Stimulated activated CD4-positive, alpha-beta T cell treated with anti-CD3 and anti-CD28 coated beads, Interleukin-15, amount 100 ng/mL, for 1 hour (primary cell): Measurements from ENCODE around the gene TNS3.
"Not testable (repeated sequence)": the region's sequence is repeated elsewhere in the genome, so short reads cannot be mapped to it uniquely, and the experiment has no call there.

Experiments
- DNase-seq, 2 donors: peaks; one replicate each; pipeline ENCODE4 v3.0.0-alpha.2; 2020; ENCODE audit warnings: low read depth in 1 of 2, low spot score in 1 of 2

The TNS3 gene

GRCh38 chr7:47581804-47582763 is at the start of gene TNS3:
Gene TNS3, minus strand, starts transcription at chr7:47582111. Its CDS starts 142,475 bp downstream, at chr7:47439636.
- no peak for DNase-seq

GRCh38 chr7:47631711-47632110 is 49.8 kb upstream of the TNS3 start:
- no peak for DNase-seq

- DNase-seq = no peak
Observed at GRCh38 chr7:47627580-47628283, 45.8 kb upstream of the TNS3 start.

DNA sequence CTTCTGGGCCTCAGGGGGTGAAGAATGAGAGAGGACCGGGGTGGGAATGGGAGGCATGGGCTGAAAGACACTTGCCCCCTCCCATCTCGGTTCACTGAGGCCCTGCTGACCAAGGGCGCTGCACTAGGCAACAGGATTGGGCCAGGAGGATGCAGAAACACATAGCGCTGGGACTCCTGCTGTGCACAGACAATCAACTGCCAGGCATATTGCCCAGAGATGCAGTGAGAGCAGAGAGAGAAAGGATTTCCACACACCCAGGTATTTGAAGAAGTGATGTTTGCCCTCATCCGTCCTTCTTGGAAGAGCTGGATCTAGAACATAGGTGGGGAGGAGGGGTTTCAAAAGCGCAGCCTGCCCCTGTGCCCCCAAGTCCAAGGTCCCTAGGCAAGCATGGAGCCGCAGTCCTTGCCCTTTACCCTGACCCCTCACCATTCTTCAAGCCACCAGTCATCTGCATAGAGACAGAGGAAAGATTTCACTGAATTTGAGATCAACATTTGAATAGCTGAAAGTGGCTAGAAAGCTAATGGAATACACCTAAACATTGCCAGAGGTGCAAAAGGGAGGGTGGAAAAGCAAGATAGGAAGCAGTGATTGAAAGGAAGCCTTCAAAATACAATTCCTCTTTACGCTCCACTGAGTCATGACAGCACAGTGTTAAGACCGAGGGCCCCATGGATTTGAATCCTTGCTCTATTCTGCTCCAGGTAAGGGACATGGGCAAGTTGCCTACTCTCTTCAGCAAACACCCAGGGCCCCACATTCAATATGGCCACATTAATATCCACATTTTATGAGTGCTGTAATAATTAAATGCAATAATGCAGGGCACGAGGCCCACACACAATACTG is 44.2 kb upstream of the TNS3 start:
- DNase-seq = no peak

GRCh38 chr7:47624689-47625088 is 42.8 kb upstream of the TNS3 start:
- DNase-seq = no peak

GRCh38 chr7:47622946-47623640 is 41.2 kb upstream of the TNS3 start:
- no peak for DNase-seq

- DNase-seq = no peak
Observed at GRCh38 chr7:47622586-47622945, 40.7 kb upstream of the TNS3 start.

- DNase-seq = no peak
Observed at GRCh38 chr7:47621979-47622561, 40.2 kb upstream of the TNS3 start.

GRCh38 chr7:47621347-47621746 is 39.4 kb upstream of the TNS3 start:
- no peak for DNase-seq

GRCh38 chr7:47619806-47620205 is 37.9 kb upstream of the TNS3 start:
- no peak for DNase-seq

- DNase-seq = no peak
Observed at GRCh38 chr7:47617131-47617530, 35.2 kb upstream of the TNS3 start.

DNA sequence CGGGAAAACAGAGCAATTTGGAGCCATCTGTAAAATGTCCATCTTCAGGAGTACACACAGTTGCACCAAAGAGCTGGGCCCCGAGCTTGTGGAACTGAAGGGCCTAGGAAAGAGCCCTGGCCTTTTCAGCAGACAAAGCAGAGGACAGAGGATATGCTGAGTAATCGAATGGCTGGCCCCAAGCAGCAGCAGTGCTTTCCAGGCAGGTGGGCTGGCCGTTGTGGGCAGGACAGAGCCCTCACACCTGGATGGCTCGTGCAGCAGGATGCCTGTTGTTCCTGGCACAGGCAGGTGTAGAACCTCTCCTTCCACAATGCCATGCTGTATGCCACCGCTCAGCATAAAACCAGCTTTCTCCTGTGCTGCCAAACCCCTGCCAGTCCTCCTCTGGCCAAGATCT is 32.5 kb upstream of the TNS3 start:
- no peak for DNase-seq

DNA sequence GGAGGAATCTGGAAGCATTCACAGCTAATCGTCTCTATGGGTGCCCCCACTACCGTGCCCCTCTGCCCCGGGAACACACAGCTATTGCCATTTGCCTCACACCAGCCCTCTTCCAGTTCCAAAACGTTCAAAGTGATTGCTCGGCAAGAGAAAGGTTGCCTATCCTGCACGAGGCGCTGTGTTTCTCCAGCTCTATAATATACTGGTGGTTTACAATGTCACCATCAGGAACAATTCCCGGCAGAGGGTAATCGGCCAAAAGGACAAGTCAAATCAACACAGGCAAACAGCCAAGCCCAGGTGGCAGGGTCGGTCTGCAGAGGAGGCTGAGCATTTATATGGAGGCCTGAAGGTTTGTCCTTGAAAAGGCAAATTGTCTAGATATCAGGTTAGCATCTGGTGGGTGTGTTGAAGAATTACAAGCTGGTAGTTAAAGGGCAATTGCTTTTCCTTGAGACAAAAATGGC is 29.2 kb upstream of the TNS3 start:
- no peak for DNase-seq

DNA sequence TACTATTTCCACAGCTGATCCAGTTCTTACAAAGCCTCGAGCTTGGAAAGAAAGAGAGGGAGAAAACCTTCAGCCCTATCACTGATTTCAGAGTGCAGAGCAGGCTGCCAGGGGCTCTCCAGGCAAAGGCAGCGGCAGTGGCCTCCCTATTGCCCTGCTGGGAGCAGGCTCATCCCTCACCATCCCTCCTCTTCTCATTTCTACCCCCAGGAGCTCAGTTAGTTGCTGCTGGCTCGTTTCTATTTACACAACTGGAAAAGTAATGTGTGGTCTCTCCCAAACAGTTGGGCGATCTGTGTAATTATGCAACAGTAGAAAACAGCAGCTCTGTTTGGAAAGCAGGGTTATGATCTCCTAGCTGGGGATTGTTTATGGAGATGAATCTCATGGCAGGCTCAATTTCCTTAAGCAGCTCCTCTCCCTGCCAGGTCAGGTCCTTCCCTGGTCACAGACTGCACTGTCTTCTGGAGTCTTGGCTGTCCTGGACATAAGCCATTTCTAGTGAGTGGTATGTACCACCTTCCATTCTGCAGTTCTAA is 28.7 kb upstream of the TNS3 start:
- no peak for DNase-seq

- no peak for DNase-seq
Observed at GRCh38 chr7:47609803-47610452, 28.0 kb upstream of the TNS3 start.

DNA sequence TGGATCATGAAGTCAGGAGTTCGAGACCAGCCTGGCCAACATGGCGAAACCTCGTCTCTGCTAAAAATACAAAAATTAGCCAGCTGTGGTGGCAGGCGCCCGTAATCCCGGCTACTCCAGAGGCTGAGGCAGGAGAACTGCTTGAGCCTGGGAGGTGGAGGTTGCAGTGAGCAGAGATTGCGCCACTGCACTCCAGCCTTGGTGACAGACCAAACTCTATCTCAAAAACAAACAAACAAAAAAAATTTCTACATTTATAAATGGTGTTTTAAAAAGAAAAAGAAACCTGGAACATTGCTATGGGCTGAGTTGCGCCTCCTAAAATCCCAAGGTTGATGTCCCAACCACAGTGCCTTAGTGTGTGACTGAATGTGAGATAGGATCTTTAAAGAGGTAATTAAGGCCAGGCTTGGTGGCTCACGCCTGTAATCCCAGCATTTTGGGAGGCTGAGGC is 24.7 kb upstream of the TNS3 start:
- DNase-seq = not testable (repeated sequence)

DNA sequence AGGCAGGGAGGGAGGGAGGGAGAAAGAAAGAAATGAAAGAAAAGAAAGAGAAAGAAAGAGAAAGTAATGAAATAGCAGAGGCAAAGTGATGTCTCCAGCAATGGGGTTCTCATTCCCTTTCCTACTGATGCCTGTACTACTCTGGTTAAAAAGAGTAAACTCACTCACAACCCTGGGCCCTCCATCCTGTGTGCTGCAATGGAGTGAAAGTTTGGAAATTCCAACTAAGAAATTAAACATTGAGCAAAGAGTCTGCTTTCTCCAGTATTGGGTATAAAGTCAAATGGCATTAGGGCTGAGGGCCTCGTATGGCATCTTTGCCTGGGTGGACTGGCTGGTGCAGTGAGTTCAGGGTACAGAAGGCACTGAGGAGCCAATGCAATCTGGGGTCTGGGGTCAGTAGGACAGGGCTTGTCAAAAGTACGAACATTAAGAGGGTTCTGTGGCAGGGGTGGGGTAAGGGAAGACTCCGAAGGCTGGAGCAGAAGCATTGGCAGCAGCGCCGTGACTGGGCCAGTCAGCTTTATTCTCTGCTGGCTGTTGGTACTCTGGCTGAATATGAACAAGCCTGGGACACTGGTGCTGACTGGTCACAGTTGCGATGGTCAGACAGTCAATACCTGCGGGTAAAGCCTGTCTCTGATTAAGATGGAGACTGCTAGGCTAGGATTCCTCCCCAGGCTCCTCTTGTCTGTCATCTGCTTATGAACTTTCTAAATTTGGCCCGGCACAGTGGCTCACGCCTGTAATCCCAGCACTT is 24.1 kb upstream of the TNS3 start:
- DNase-seq = no peak

- no peak for DNase-seq
Observed at GRCh38 chr7:47604496-47604890, 22.6 kb upstream of the TNS3 start.
